Measurements from ENCODE around the gene NEK10.

GRCh38 chr3:27174530-27174929 is 194.7 kb downstream of the NEK10 start:
- TF ChIP-seq, protein P1, sequence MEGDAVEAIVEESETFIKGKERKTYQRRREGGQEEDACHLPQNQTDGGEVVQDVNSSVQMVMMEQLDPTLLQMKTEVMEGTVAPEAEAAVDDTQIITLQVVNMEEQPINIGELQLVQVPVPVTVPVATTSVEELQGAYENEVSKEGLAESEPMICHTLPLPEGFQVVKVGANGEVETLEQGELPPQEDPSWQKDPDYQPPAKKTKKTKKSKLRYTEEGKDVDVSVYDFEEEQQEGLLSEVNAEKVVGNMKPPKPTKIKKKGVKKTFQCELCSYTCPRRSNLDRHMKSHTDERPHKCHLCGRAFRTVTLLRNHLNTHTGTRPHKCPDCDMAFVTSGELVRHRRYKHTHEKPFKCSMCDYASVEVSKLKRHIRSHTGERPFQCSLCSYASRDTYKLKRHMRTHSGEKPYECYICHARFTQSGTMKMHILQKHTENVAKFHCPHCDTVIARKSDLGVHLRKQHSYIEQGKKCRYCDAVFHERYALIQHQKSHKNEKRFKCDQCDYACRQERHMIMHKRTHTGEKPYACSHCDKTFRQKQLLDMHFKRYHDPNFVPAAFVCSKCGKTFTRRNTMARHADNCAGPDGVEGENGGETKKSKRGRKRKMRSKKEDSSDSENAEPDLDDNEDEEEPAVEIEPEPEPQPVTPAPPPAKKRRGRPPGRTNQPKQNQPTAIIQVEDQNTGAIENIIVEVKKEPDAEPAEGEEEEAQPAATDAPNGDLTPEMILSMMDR (IDR thresholded peaks at IDR 0.05) = no peak
- no peak for TF ChIP-seq POLR2A (IDR thresholded peaks at IDR 0.05)

Measured in adrenal gland (tissue), 5 donors.